H9 (cell line): Measurements from ENCODE around the gene SEMA4D. TPM values are rescaled to one million over a fixed set of nuclear protein-coding genes. Genes with fewer than 3 reads are reported as not detected.

Experiments
- DNase-seq: peaks from one replicate; pipeline ENCODE4 v3.0.0-alpha.2; 2017
- H2AFZ ChIP-seq: one replicate; pipeline ENCODE4 v1.6.1; 2013; ENCODE audit warnings: mild to moderate bottlenecking, low read length, control low read depth, moderate library complexity
- H2AK5ac ChIP-seq: 2 replicates; pipeline ENCODE4 v1.6.1; 2013; ENCODE audit warnings: low read length, control low read depth, mixed read lengths; ENCODE audit not compliant: insufficient read length
- H2BK120ac ChIP-seq: one replicate; pipeline ENCODE4 v1.6.1; 2013; ENCODE audit warnings: low read depth, mild to moderate bottlenecking, low read length, control low read depth, inconsistent platforms; ENCODE audit not compliant: poor library complexity, severe bottlenecking
- H2BK12ac ChIP-seq: 2 replicates; pipeline ENCODE4 v1.6.1; 2013; ENCODE audit warnings: low read length, control low read depth, mixed read lengths, low read depth; ENCODE audit not compliant: insufficient read length
- H2BK15ac ChIP-seq: 2 replicates; pipeline ENCODE4 v1.6.1; 2013; ENCODE audit warnings: low read depth, low read length, control low read depth
- H2BK20ac ChIP-seq: one replicate; pipeline ENCODE4 v1.6.1; 2013; ENCODE audit warnings: low read depth, mild to moderate bottlenecking, low read length, control low read depth, inconsistent platforms; ENCODE audit not compliant: poor library complexity, severe bottlenecking
- H2BK5ac ChIP-seq: 2 replicates; pipeline ENCODE4 v1.6.1; 2013; ENCODE audit warnings: low read length, control low read depth, mixed read lengths; ENCODE audit not compliant: insufficient read length
- H3K14ac ChIP-seq: 2 replicates; pipeline ENCODE4 v1.6.1; 2013; ENCODE audit warnings: low read length, control low read depth; ENCODE audit not compliant: insufficient read depth
- H3K18ac ChIP-seq: 2 replicates; pipeline ENCODE4 v1.6.1; 2013; ENCODE audit warnings: low read depth, mild to moderate bottlenecking, mixed read lengths, low read length, control low read depth; ENCODE audit not compliant: insufficient read length
- H3K23ac ChIP-seq: 2 replicates; pipeline ENCODE4 v1.6.1; 2013; ENCODE audit warnings: low read length, control low read depth, mixed read lengths, low read depth; ENCODE audit not compliant: insufficient read length
- H3K23me2 ChIP-seq: 2 replicates; pipeline ENCODE4 v1.6.1; 2013; ENCODE audit warnings: low read depth, mild to moderate bottlenecking, mixed read lengths, low read length, control low read depth; ENCODE audit not compliant: insufficient read length, poor library complexity, severe bottlenecking
- H3K27ac ChIP-seq: 2 replicates; pipeline ENCODE4 v1.5.1; 2013; ENCODE audit warnings: low read length, control low read depth, mixed read lengths, low read depth; ENCODE audit not compliant: insufficient read length
- H3K27me3 ChIP-seq: 2 replicates; pipeline ENCODE4 v1.6.1; 2013; ENCODE audit warnings: low read length, control low read depth, inconsistent platforms; ENCODE audit not compliant: insufficient read depth
- H3K4ac ChIP-seq: 2 replicates; pipeline ENCODE4 v1.6.1; 2013; ENCODE audit warnings: low read depth, mild to moderate bottlenecking, control low read depth, inconsistent platforms, low read length, moderate library complexity
- H3K4me1 ChIP-seq: 2 replicates; pipeline ENCODE4 v1.6.1; 2013; ENCODE audit warnings: low read length, control low read depth, inconsistent platforms; ENCODE audit not compliant: insufficient read depth
- H3K4me2 ChIP-seq: 2 replicates; pipeline ENCODE4 v1.6.1; 2013; ENCODE audit warnings: low read length, control low read depth, mixed read lengths; ENCODE audit not compliant: insufficient read length, insufficient read depth
- H3K56ac ChIP-seq: 2 replicates; pipeline ENCODE4 v1.6.1; 2013; ENCODE audit warnings: low read depth, mild to moderate bottlenecking, mixed read lengths, low read length, control low read depth; ENCODE audit not compliant: insufficient read length
- H3K79me1 ChIP-seq: 2 replicates; pipeline ENCODE4 v1.6.1; 2013; ENCODE audit warnings: low read depth, mild to moderate bottlenecking, moderate library complexity, low read length, control low read depth, inconsistent platforms; ENCODE audit not compliant: insufficient read depth, poor library complexity, severe bottlenecking
- H3K79me2 ChIP-seq: 2 replicates; pipeline ENCODE4 v1.6.1; 2013; ENCODE audit warnings: low read length, control low read depth, inconsistent platforms; ENCODE audit not compliant: insufficient read depth
- H3K9ac ChIP-seq: 2 replicates; pipeline ENCODE4 v1.6.1; 2013; ENCODE audit warnings: low read length, control low read depth, mixed read lengths; ENCODE audit not compliant: insufficient read length; ENCODE audit errors: extremely low read depth
- H3K9me3 ChIP-seq: one replicate; pipeline ENCODE4 v1.6.1; 2013; ENCODE audit warnings: low read depth, low read length, inconsistent platforms; ENCODE audit not compliant: control insufficient read depth
- H3T11ph ChIP-seq: one replicate; pipeline ENCODE4 v1.6.1; 2013; ENCODE audit warnings: mild to moderate bottlenecking, low read length, control low read depth, inconsistent platforms
- H4K20me1 ChIP-seq: one replicate; pipeline ENCODE4 v1.6.1; 2013; ENCODE audit not compliant: control insufficient read depth, insufficient read length, insufficient read depth
- H4K5ac ChIP-seq: 2 replicates; pipeline ENCODE4 v1.6.1; 2013; ENCODE audit warnings: low read depth, mild to moderate bottlenecking, mixed read lengths, low read length, control low read depth; ENCODE audit not compliant: insufficient read length
- H4K8ac ChIP-seq: replicated peaks from 2 replicates; pipeline ENCODE4 v1.6.1; 2013; ENCODE audit warnings: low read length, control low read depth, mixed read lengths, low read depth; ENCODE audit not compliant: insufficient read length
- H4K91ac ChIP-seq: 2 replicates; pipeline ENCODE4 v1.6.1; 2013; ENCODE audit warnings: low read depth, mild to moderate bottlenecking, moderate library complexity, mixed read lengths, low read length, control low read depth; ENCODE audit not compliant: insufficient read length
- H3K27ac Mint-ChIP-seq, 3 experiments: 2 replicates in 2 of 3; 3 replicates in 1 of 3; pipeline ENCODE4 v1.8.0; 2020 to 2021; ENCODE audit warnings: mixed read lengths in 3 of 3, mild to moderate bottlenecking in 1 of 3, moderate library complexity in 1 of 3
- H3K27me3 Mint-ChIP-seq: 2 replicates; pipeline ENCODE4 v1.8.0; 2021; ENCODE audit warnings: low read depth, mild to moderate bottlenecking, moderate library complexity, mixed read lengths
- H3K36me3 Mint-ChIP-seq, 3 experiments: 2 replicates in 2 of 3; 3 replicates in 1 of 3; pipeline ENCODE4 v1.8.0; 2020 to 2021; ENCODE audit warnings: low read depth in 3 of 3, mixed read lengths in 3 of 3; ENCODE audit not compliant: insufficient read depth in 1 of 3
- H3K4me1 Mint-ChIP-seq, 2 experiments: 2 replicates each; pipeline ENCODE4 v1.8.0; 2020; ENCODE audit warnings: mixed read lengths in 2 of 2
- H3K4me3 Mint-ChIP-seq, 2 experiments: 2 replicates in 1 of 2; 3 replicates in 1 of 2; pipeline ENCODE4 v1.8.0; 2020 to 2021; ENCODE audit warnings: mild to moderate bottlenecking in 2 of 2, mixed read lengths in 2 of 2, moderate library complexity in 1 of 2
- H3K9me3 Mint-ChIP-seq, 2 experiments: 2 replicates in 1 of 2; 3 replicates in 1 of 2; pipeline ENCODE4 v1.8.0; 2020; ENCODE audit warnings: mild to moderate bottlenecking in 2 of 2, mixed read lengths in 2 of 2, moderate library complexity in 1 of 2
- WGBS: extraction: QIAGEN DNeasy Blood & Tissue Kit; methylation state at CpG from one replicate; pipeline ENCODE4 v1.1.7; 2013; ENCODE audit warnings: missing lambda C conversion rate, low lambda C conversion rate, mixed read lengths; ENCODE audit not compliant: insufficient read length; ENCODE audit errors: extremely low coverage; 5-methylcytosine and 5-hydroxymethylcytosine counted together
- total RNA-seq: library from RNA; stranded (reverse); gene quantifications from 2 replicates; pipeline ENCODE4 v1.2.1, GENCODE V29; 2021
- TF ChIP-seq, protein P1 (sequence below): fragments of 200-600 bp; sonication (generic); conservative IDR thresholded peaks from 3 replicates; pipeline ENCODE4 v1.8.0; 2021; ENCODE audit warnings: antibody characterized with exemption, mild to moderate bottlenecking

SEMA4D gene
- total RNA-seq, 1 experiment from 2014 or later: 47.2 TPM

DNA sequence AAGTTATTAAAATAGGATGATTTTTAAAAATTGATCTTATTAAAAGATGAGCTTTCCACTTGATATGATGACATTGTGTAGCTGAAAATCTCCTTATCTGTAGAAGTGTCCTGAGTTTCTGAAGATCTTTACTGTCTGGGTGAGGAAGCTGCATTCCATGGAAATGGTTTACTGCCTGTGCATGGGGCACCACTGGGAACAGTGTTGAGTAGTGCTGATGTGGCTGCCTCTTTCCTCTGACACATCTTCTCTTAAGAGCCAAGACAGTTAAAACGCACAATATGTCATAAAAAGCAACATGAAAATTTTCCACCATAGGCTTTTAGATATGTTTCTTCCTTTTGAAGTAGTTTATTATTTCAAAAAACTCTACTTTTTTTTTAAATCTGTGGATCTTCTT lies 155.0 kb downstream of the SEMA4D start:
- Histone ChIP-seq H3K23me2 (no peaks in the 10 kb centered on the region), H3K4me1 (no peaks in the 10 kb centered on the region), H4K5ac (no peak overlapping the region), H3K9me3 (no peaks in the 10 kb centered on the region), H3K27ac (no peak overlapping the region), H2BK20ac (no peak overlapping the region), H4K8ac (no peak overlapping the region), H4K91ac (no peak overlapping the region), H3T11ph (no peak overlapping the region), H2BK120ac (no peak overlapping the region), H3K56ac (no peak overlapping the region), H3K18ac (no peak overlapping the region), H2AFZ (no peak overlapping the region), H3K79me2 (no peaks in the 10 kb centered on the region), H2BK12ac (no peak overlapping the region), H3K79me1 (no peaks in the 10 kb centered on the region), H3K14ac (no peak overlapping the region), H3K4me2 (no peak overlapping the region), H3K4ac (no peak overlapping the region), H3K27me3 (no peaks in the 10 kb centered on the region), H3K9ac (no peak overlapping the region), H2AK5ac (no peak overlapping the region), H3K23ac (no peak overlapping the region), H4K20me1 (no peaks in the 10 kb centered on the region), H2BK15ac (no peak overlapping the region), H2BK5ac (no peak overlapping the region)
- H3K4me1 Mint-ChIP-seq: no peaks in the 10 kb centered on the region
- no peak for DNase-seq
- peaks cover 44 to 96% (median 93%) of the 10 kb centered on the region in 3 experiments; a peak in 6 of 7 replicates for H3K36me3 Mint-ChIP-seq
- no peak overlapping the region for H3K27ac Mint-ChIP-seq
- no peaks in the 10 kb centered on the region for H3K27me3 Mint-ChIP-seq
- no CpG with 5 or more reads among the region's 1 CpG for WGBS
- no peaks in the 10 kb centered on the region for H3K9me3 Mint-ChIP-seq
- H3K4me3 Mint-ChIP-seq: no peak overlapping the region
- TF ChIP-seq, protein P1, sequence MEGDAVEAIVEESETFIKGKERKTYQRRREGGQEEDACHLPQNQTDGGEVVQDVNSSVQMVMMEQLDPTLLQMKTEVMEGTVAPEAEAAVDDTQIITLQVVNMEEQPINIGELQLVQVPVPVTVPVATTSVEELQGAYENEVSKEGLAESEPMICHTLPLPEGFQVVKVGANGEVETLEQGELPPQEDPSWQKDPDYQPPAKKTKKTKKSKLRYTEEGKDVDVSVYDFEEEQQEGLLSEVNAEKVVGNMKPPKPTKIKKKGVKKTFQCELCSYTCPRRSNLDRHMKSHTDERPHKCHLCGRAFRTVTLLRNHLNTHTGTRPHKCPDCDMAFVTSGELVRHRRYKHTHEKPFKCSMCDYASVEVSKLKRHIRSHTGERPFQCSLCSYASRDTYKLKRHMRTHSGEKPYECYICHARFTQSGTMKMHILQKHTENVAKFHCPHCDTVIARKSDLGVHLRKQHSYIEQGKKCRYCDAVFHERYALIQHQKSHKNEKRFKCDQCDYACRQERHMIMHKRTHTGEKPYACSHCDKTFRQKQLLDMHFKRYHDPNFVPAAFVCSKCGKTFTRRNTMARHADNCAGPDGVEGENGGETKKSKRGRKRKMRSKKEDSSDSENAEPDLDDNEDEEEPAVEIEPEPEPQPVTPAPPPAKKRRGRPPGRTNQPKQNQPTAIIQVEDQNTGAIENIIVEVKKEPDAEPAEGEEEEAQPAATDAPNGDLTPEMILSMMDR: no peak
